Hepatocyte (in vitro differentiated cells): ENCODE data around the gene S100A2. TPM values are rescaled to one million over a fixed set of nuclear protein-coding genes. Genes with fewer than 3 reads are reported as not detected.

Source experiments
- DNase-seq: peaks from one replicate; pipeline ENCODE4 v3.0.0-alpha.2; 2016; ENCODE audit warnings: low spot score
- H2AFZ ChIP-seq: fragments of 200-600 bp; sonication (generic); 2 replicates; pipeline ENCODE4 v1.6.0; 2016; ENCODE audit warnings: antibody characterized with exemption, mild to moderate bottlenecking
- H3K27ac ChIP-seq: fragments of 200-600 bp; sonication (generic); 2 replicates; pipeline ENCODE4 v1.5.1; 2016; ENCODE audit warnings: mild to moderate bottlenecking
- H3K27me3 ChIP-seq: fragments of 200-600 bp; sonication (generic); 2 replicates; pipeline ENCODE4 v1.6.1; 2016
- H3K36me3 ChIP-seq: fragments of 200-600 bp; sonication (generic); replicated peaks from 2 replicates; pipeline ENCODE4 v1.5.1; 2016; ENCODE audit warnings: low read depth; ENCODE audit not compliant: insufficient read depth
- H3K4me1 ChIP-seq: fragments of 200-600 bp; sonication (generic); 2 replicates; pipeline ENCODE4 v1.5.1; 2016; ENCODE audit warnings: mild to moderate bottlenecking, moderate library complexity; ENCODE audit not compliant: insufficient read depth
- H3K4me2 ChIP-seq: fragments of 200-600 bp; sonication (generic); 2 replicates; pipeline ENCODE4 v1.6.0; 2016
- H3K4me3 ChIP-seq: fragments of 200-600 bp; sonication (generic); 2 replicates; pipeline ENCODE4 v1.5.1; 2016; ENCODE audit warnings: mild to moderate bottlenecking
- H3K79me2 ChIP-seq: fragments of 200-600 bp; sonication (generic); 2 replicates; pipeline ENCODE4 v1.6.0; 2017; ENCODE audit warnings: mild to moderate bottlenecking
- H3K9me2 ChIP-seq: fragments of 200-600 bp; sonication (generic); replicated peaks from 2 replicates; pipeline ENCODE4 v1.6.0; 2017; ENCODE audit warnings: mild to moderate bottlenecking; ENCODE audit not compliant: insufficient read depth
- H3K9me3 ChIP-seq: fragments of 200-600 bp; sonication (generic); 2 replicates; pipeline ENCODE4 v1.5.1; 2016; ENCODE audit warnings: low read depth, mild to moderate bottlenecking
- H4K20me1 ChIP-seq: fragments of 200-600 bp; sonication (generic); 2 replicates; pipeline ENCODE4 v1.6.0; 2016; ENCODE audit warnings: mild to moderate bottlenecking; ENCODE audit not compliant: insufficient read depth, poor library complexity, severe bottlenecking
- EZH2 ChIP-seq: fragments of 200-600 bp; sonication (generic); IDR thresholded peaks from 2 replicates; pipeline ENCODE4 v1.6.1; 2016; ENCODE audit warnings: antibody characterized with exemption, mild to moderate bottlenecking, borderline replicate concordance
- EZH2phosphoT487 ChIP-seq: fragments of 200-600 bp; sonication (generic); IDR thresholded peaks from one replicate; pipeline ENCODE4 v1.6.1; 2018; ENCODE audit warnings: antibody characterized with exemption, mild to moderate bottlenecking, low read depth, moderate library complexity; ENCODE audit not compliant: unreplicated experiment, severe bottlenecking
- WGBS: methylation state at CpG from one replicate; pipeline ENCODE4 v1.1.6; 2016; ENCODE audit warnings: low lambda C conversion rate; ENCODE audit errors: missing lambda C conversion rate; 5-methylcytosine and 5-hydroxymethylcytosine counted together
- polyA plus RNA-seq: library from polyadenylated mRNA; unstranded; fragments of >200 nt; fragmentation: Nextera tagmentation; extraction: Ambion mirVana; gene quantifications from 2 replicates; pipeline ENCODE4 v1.2.1, GENCODE V29; 2016
- total RNA-seq: library from RNA; depleted of rRNA; stranded (reverse); fragments of >200 nt; gene quantifications from 2 replicates; pipeline ENCODE4 v1.2.3, GENCODE V29; 2014
- TF ChIP-seq, protein P1 (sequence below): fragments of 200-600 bp; sonication (generic); IDR thresholded peaks from 2 replicates; pipeline ENCODE4 v1.5.1; 2016; ENCODE audit warnings: antibody characterized with exemption, mild to moderate bottlenecking; ENCODE audit not compliant: poor library complexity

Gene S100A2
- total and polyA plus RNA-seq, 2 experiments from 2014 or later: 4.2 to 6.9 TPM

DNA sequence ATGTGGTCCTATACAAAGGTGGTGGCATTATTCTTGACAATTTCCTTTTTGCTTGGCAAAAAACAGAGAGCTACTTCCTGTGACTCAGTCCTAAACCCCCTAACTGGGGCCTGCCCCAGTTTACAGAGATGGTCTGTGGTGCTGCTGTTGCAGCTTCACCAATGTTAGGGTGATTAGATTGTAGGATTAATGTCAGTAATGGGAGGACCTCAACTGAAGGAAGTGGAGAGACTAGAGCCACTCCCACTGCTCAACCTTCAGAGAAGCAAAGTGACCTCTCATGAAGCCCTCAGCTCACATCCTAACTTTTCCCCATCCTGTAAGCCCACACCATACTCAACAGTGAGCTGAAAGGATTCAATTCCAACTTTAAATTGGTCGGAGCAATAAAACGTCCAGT, 33.5 kb downstream of the S100A2 start:
- no peak for DNase-seq
- peak overlapping the region; percentile 87 for H3K4me2 ChIP-seq
- 67% methylated on average over 2 of the region's 2 CpGs for WGBS
- no peaks in the 10 kb centered on the region for H4K20me1 ChIP-seq
- H3K27ac ChIP-seq: peak overlapping the region; percentile 94
- H3K9me2 ChIP-seq: no peaks in the 10 kb centered on the region
- H3K27me3 ChIP-seq: no peaks in the 10 kb centered on the region
- H3K4me1 ChIP-seq: peaks cover 43% of the 10 kb centered on the region
- no peaks in the 10 kb centered on the region for H3K9me3 ChIP-seq
- H2AFZ ChIP-seq: peak overlapping the region; percentile 45
- TF ChIP-seq, protein P1, sequence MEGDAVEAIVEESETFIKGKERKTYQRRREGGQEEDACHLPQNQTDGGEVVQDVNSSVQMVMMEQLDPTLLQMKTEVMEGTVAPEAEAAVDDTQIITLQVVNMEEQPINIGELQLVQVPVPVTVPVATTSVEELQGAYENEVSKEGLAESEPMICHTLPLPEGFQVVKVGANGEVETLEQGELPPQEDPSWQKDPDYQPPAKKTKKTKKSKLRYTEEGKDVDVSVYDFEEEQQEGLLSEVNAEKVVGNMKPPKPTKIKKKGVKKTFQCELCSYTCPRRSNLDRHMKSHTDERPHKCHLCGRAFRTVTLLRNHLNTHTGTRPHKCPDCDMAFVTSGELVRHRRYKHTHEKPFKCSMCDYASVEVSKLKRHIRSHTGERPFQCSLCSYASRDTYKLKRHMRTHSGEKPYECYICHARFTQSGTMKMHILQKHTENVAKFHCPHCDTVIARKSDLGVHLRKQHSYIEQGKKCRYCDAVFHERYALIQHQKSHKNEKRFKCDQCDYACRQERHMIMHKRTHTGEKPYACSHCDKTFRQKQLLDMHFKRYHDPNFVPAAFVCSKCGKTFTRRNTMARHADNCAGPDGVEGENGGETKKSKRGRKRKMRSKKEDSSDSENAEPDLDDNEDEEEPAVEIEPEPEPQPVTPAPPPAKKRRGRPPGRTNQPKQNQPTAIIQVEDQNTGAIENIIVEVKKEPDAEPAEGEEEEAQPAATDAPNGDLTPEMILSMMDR: no peak
- TF ChIP-seq EZH2 (no peak), EZH2phosphoT487 (no peak)
- H3K4me3 ChIP-seq: no peak overlapping the region
- H3K79me2 ChIP-seq: peaks cover 18% of the 10 kb centered on the region
- no peaks in the 10 kb centered on the region for H3K36me3 ChIP-seq

- 86% methylated on average over 3 of the region's 3 CpGs for WGBS
- no peak overlapping the region for H3K4me3 ChIP-seq
- H4K20me1 ChIP-seq: no peaks in the 10 kb centered on the region
- H3K36me3 ChIP-seq: no peaks in the 10 kb centered on the region
- H2AFZ ChIP-seq: no peak overlapping the region
- peak overlapping the region; percentile 94 for H3K27ac ChIP-seq
- H3K4me2 ChIP-seq: no peak overlapping the region
- TF ChIP-seq, protein P1: no peak
- TF ChIP-seq EZH2 (no peak), EZH2phosphoT487 (no peak)
- no peaks in the 10 kb centered on the region for H3K9me3 ChIP-seq
- DNase-seq: no peak
- H3K9me2 ChIP-seq: no peaks in the 10 kb centered on the region
- H3K27me3 ChIP-seq: no peaks in the 10 kb centered on the region
- H3K79me2 ChIP-seq: peaks cover 18% of the 10 kb centered on the region
- H3K4me1 ChIP-seq: peaks cover 40% of the 10 kb centered on the region
Observed at GRCh38 chr1:153531638-153532037, 34.0 kb downstream of the S100A2 start.

DNA sequence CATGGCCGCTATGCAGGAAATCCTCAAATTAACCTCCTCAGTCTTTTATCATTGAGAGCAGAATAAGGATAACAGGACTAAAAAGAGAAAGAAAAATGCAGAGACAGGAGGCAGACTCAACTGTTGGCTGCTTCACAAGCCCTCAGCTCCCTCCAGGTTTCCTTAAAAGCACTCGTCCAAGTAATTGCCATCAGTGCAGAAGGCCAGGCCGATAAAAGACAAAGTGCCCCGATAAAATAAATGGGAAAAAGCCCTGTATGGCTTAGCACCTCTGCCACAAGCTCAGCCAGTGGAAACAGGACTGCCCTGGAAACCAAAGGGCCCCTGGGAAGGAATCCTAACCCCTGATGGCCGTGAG, 38.0 kb downstream of the S100A2 start:
- Histone ChIP-seq H3K9me2 (no peaks in the 10 kb centered on the region), H3K9me3 (no peaks in the 10 kb centered on the region), H3K27ac (no peak overlapping the region), H3K4me2 (no peak overlapping the region), H3K36me3 (no peaks in the 10 kb centered on the region), H2AFZ (no peak overlapping the region), H3K79me2 (no peaks in the 10 kb centered on the region), H3K27me3 (no peaks in the 10 kb centered on the region), H3K4me3 (no peak overlapping the region), H4K20me1 (no peaks in the 10 kb centered on the region), H3K4me1 (peaks cover 11% of the 10 kb centered on the region)
- no peak for DNase-seq
- TF ChIP-seq EZH2phosphoT487: no peak
- no peak for TF ChIP-seq EZH2
- TF ChIP-seq, protein P1: no peak
- 70% methylated on average over 5 of the region's 5 CpGs for WGBS
